HepG2 (cell line): ENCODE measurements around the gene PSD4. TPM values are rescaled to one million over a fixed set of nuclear protein-coding genes. Genes with fewer than 3 reads are reported as not detected.

Experiments
- ARNTL ChIP-seq: sonication (generic); formaldehyde crosslinking; IDR thresholded peaks from 2 replicates; pipeline ENCODE4 v1.4.0; 2020; ENCODE audit warnings: mild to moderate bottlenecking, missing genetic modification reagents
- EP300 ChIP-seq, 3 experiments: sonication (generic) in 1 of 3; formaldehyde crosslinking in 1 of 3; IDR thresholded peaks; 2 replicates each; pipeline versions ENCODE4 v1.5.1 to v1.6.1; 2011 to 2020; ENCODE audit warnings: low read depth in 2 of 3, low read length in 2 of 3, borderline replicate concordance in 1 of 3, improper control_type of control experiment in 1 of 3, mild to moderate bottlenecking in 1 of 3, missing genetic modification reagents in 1 of 3, moderate library complexity in 1 of 3
- JUNB ChIP-seq: sonication (generic); formaldehyde crosslinking; IDR thresholded peaks from 2 replicates; pipeline ENCODE4 v1.8.0; 2022; ENCODE audit warnings: missing genetic modification reagents, mild to moderate bottlenecking, borderline replicate concordance
- MAZ ChIP-seq, 2 experiments: sonication (generic) in 1 of 2; formaldehyde crosslinking in 1 of 2; IDR thresholded peaks; 2 replicates each; pipeline versions ENCODE4 v1.5.0 to v1.6.1; 2012 to 2020; ENCODE audit warnings: low read depth in 2 of 2, mild to moderate bottlenecking in 2 of 2, borderline replicate concordance in 1 of 2, improper control_type of control experiment in 1 of 2, low read length in 1 of 2, missing genetic modification reagents in 1 of 2, moderate library complexity in 1 of 2
- MED1 ChIP-seq: sonication (generic); formaldehyde crosslinking; IDR thresholded peaks from 2 replicates; pipeline ENCODE4 v1.4.0; 2020; ENCODE audit warnings: missing genetic modification reagents
- MEIS1 ChIP-seq: sonication (generic); formaldehyde crosslinking; IDR thresholded peaks from 2 replicates; pipeline ENCODE4 v1.9.0; 2021; ENCODE audit warnings: mild to moderate bottlenecking, missing genetic modification reagents, moderate library complexity, borderline replicate concordance
- MTA3 ChIP-seq: sonication (generic); formaldehyde crosslinking; IDR thresholded peaks from 2 replicates; pipeline ENCODE4 v1.4.0; 2020; ENCODE audit warnings: missing genetic modification reagents
- MXI1 ChIP-seq: IDR thresholded peaks from 3 replicates; pipeline ENCODE4 v1.6.1; 2012; ENCODE audit warnings: low read depth, low read length, inconsistent platforms, borderline replicate concordance
- NCOA5 ChIP-seq: sonication (generic); formaldehyde crosslinking; IDR thresholded peaks from 2 replicates; pipeline ENCODE4 v1.4.0; 2020; ENCODE audit warnings: missing genetic modification reagents
- PAF1 ChIP-seq: IDR thresholded peaks from 2 replicates; pipeline ENCODE4 v1.6.1; 2016; ENCODE audit warnings: missing genetic modification reagents, missing compliant biosample characterization
- PHF21A ChIP-seq: sonication (generic); formaldehyde crosslinking; IDR thresholded peaks from 2 replicates; pipeline ENCODE4 v1.5.0; 2020; ENCODE audit warnings: mild to moderate bottlenecking, missing genetic modification reagents
- PRPF4 ChIP-seq: fragments of 200-400 bp; formaldehyde crosslinking; IDR thresholded peaks from 2 replicates; pipeline ENCODE4 v1.6.1; 2016; ENCODE audit warnings: low read length, low read depth; ENCODE audit not compliant: poor library complexity, severe bottlenecking
- RELA ChIP-seq: sonication (generic); formaldehyde crosslinking; IDR thresholded peaks from 2 replicates; pipeline ENCODE4 v1.4.0; 2020; ENCODE audit warnings: missing genetic modification reagents
- SCMH1 ChIP-seq: sonication (generic); formaldehyde crosslinking; IDR thresholded peaks from 2 replicates; pipeline ENCODE4 v1.9.0; 2021; ENCODE audit warnings: missing genetic modification reagents, mild to moderate bottlenecking, borderline replicate concordance
- XRCC5 ChIP-seq: fragments of 200-400 bp; formaldehyde crosslinking; optimal IDR thresholded peaks from 2 replicates; pipeline ENCODE3; 2017; ENCODE audit warnings: mild to moderate bottlenecking, low read length
- ZNF136 ChIP-seq: sonication (generic); formaldehyde crosslinking; IDR thresholded peaks from 2 replicates; pipeline ENCODE4 v1.8.1; 2022; ENCODE audit warnings: low read depth, mild to moderate bottlenecking, moderate library complexity, missing genetic modification reagents
- ZNF335 ChIP-seq: sonication (generic); formaldehyde crosslinking; IDR thresholded peaks from 2 replicates; pipeline ENCODE4 v1.4.0; 2020; ENCODE audit warnings: missing genetic modification reagents
- ZNF33B ChIP-seq: sonication (generic); formaldehyde crosslinking; IDR thresholded peaks from 2 replicates; pipeline ENCODE4 v1.5.1; 2020; ENCODE audit warnings: mild to moderate bottlenecking, missing genetic modification reagents
- ZNF547 ChIP-seq: sonication (generic); formaldehyde crosslinking; IDR thresholded peaks from 2 replicates; pipeline ENCODE4 v1.5.1; 2020; ENCODE audit warnings: mild to moderate bottlenecking, missing genetic modification reagents
- ZNF781 ChIP-seq: sonication (generic); formaldehyde crosslinking; IDR thresholded peaks from 2 replicates; pipeline ENCODE4 v1.5.1; 2020; ENCODE audit warnings: borderline replicate concordance, mild to moderate bottlenecking, missing genetic modification reagents; ENCODE audit errors: not compliant biosample characterization
- ZNF839 ChIP-seq: sonication (generic); formaldehyde crosslinking; IDR thresholded peaks from 2 replicates; pipeline ENCODE4 v1.4.0; 2020; ENCODE audit warnings: missing genetic modification reagents, mild to moderate bottlenecking, borderline replicate concordance
- polyA plus RNA-seq, 8 experiments: library from polyadenylated mRNA; depleted of rRNA in 3 of 8; stranded (reverse) in 7 of 8; unstranded in 1 of 8; fragments of >200 nt; fragmentation: Illumina TruSeq in 4 of 8; extraction: Trizol in 4 of 8; gene quantifications; 2 replicates each; pipeline versions ENCODE4 v1.2.1 to v1.2.3, GENCODE V29; 2011 to 2016; ENCODE audit warnings: low read depth in 4 of 8, missing spikeins in 1 of 8, mixed read lengths in 1 of 8; ENCODE audit not compliant: insufficient read depth in 1 of 8
- total RNA-seq, 5 experiments: library from RNA; depleted of rRNA; stranded (reverse); fragments of >200 nt; fragmentation: Illumina TruSeq; extraction: Trizol; gene quantifications; 2 replicates each; pipeline ENCODE4 v1.2.3, GENCODE V29; 2016; ENCODE audit warnings: low read depth in 1 of 5
- TF ChIP-seq, protein P1 (sequence below): sonication (generic); formaldehyde crosslinking; IDR thresholded peaks from 2 replicates; pipeline ENCODE4 v1.4.0; 2020; ENCODE audit warnings: missing genetic modification reagents
- TF ChIP-seq, protein P2 (sequence below): sonication (generic); formaldehyde crosslinking; IDR thresholded peaks from 2 replicates; pipeline ENCODE4 v1.5.0; 2020; ENCODE audit warnings: missing genetic modification reagents
- TF ChIP-seq, protein P3 (sequence below): sonication (generic); formaldehyde crosslinking; IDR thresholded peaks from 2 replicates; pipeline ENCODE4 v1.5.1; 2020; ENCODE audit warnings: mild to moderate bottlenecking, missing genetic modification reagents, moderate library complexity
- TF ChIP-seq, protein P4 (sequence below): sonication (generic); formaldehyde crosslinking; IDR thresholded peaks from 2 replicates; pipeline ENCODE4 v1.4.0; 2020; ENCODE audit warnings: missing genetic modification reagents, low read depth, mild to moderate bottlenecking, borderline replicate concordance

The PSD4 gene
- total and polyA plus RNA-seq, 2 of the 13 experiments (the other 11 are each of a cell fraction or from before 2014, with no cell fraction given) = 5.8 to 9.4 TPM

DNA sequence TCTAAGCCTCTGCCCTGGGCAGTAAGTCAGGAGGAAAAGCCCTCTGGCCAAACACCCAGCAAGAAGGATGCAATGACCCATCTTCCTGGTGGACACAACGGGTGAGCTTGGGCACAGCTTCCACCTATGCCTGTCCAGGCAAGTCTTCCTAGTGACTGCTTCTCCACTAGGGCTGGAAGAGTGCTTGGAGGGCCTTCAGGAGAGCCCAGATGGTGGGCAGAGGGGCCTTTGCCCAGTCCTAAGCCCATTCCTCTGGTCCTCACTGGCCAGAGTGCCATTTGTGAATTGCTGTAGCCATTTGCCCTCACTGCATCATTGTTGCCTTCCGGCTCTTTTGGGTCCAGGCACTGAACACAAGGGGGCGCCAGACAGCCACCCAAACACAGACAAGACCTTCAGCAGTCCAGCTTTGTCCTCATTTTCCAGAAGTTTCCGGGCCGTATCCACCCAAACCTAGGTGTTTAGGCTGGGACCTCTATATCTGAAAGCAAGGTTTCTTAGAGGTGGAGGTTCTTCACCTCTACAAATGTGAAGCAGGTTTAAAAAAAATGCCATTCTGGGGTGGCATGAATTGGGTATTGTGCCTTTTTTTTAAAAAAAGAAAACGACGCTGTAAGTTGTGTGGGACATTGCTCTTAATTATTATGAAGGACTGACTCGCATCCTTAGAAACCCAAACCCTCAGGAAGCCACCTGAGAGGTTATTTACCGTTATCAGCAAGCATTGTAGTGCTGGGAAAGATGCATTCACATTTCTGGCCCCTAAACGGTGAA is 75.4 kb downstream of the PSD4 start (continued):
- TF ChIP-seq MEIS1 (CRISPR knock-in tag) = no peak
- no peak for TF ChIP-seq ZNF781 (CRISPR knock-in tag)
- no peak for TF ChIP-seq ZNF136
- no peak for TF ChIP-seq NCOA5 (CRISPR knock-in tag)
- no peak for TF ChIP-seq ZNF839
- TF ChIP-seq, protein P1, sequence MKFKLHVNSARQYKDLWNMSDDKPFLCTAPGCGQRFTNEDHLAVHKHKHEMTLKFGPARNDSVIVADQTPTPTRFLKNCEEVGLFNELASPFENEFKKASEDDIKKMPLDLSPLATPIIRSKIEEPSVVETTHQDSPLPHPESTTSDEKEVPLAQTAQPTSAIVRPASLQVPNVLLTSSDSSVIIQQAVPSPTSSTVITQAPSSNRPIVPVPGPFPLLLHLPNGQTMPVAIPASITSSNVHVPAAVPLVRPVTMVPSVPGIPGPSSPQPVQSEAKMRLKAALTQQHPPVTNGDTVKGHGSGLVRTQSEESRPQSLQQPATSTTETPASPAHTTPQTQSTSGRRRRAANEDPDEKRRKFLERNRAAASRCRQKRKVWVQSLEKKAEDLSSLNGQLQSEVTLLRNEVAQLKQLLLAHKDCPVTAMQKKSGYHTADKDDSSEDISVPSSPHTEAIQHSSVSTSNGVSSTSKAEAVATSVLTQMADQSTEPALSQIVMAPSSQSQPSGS = 0 out of 2 replicates have a peak, but pooled peaks have one; percentile 19
- TF ChIP-seq, protein P2, sequence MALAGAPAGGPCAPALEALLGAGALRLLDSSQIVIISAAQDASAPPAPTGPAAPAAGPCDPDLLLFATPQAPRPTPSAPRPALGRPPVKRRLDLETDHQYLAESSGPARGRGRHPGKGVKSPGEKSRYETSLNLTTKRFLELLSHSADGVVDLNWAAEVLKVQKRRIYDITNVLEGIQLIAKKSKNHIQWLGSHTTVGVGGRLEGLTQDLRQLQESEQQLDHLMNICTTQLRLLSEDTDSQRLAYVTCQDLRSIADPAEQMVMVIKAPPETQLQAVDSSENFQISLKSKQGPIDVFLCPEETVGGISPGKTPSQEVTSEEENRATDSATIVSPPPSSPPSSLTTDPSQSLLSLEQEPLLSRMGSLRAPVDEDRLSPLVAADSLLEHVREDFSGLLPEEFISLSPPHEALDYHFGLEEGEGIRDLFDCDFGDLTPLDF (CRISPR knock-in tag) = no peak
- TF ChIP-seq SCMH1 (CRISPR knock-in tag) = no peak
- no peak for TF ChIP-seq PRPF4
- no peak for TF ChIP-seq JUNB
- TF ChIP-seq XRCC5 = peak; percentile 89
- TF ChIP-seq EP300 (IDR thresholded peaks at IDR 0.05; ENCODE audit: low read depth in 2 of 2, low read length in 2 of 2) = peak in 1 of 2 experiments; percentile 46; a peak in 1 of 4 replicates
- TF ChIP-seq EP300 (CRISPR knock-in tag; IDR thresholded peaks at IDR 0.05; ENCODE audit: borderline replicate concordance) = no peak
- no peak for TF ChIP-seq PHF21A
- no peak for TF ChIP-seq ZNF335 (CRISPR knock-in tag)
- no peak for TF ChIP-seq MTA3
- no peak for TF ChIP-seq ARNTL (CRISPR knock-in tag)
- TF ChIP-seq, protein P3, sequence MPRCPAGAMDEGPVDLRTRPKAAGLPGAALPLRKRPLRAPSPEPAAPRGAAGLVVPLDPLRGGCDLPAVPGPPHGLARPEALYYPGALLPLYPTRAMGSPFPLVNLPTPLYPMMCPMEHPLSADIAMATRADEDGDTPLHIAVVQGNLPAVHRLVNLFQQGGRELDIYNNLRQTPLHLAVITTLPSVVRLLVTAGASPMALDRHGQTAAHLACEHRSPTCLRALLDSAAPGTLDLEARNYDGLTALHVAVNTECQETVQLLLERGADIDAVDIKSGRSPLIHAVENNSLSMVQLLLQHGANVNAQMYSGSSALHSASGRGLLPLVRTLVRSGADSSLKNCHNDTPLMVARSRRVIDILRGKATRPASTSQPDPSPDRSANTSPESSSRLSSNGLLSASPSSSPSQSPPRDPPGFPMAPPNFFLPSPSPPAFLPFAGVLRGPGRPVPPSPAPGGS (CRISPR knock-in tag) = no peak
- TF ChIP-seq ZNF33B (CRISPR knock-in tag) = no peak
- no peak for TF ChIP-seq PAF1 (CRISPR knock-in tag)
- no peak for TF ChIP-seq RELA (CRISPR knock-in tag)
- TF ChIP-seq ZNF547 (CRISPR knock-in tag) = no peak
- no peak for TF ChIP-seq MAZ (IDR thresholded peaks at IDR 0.05; ENCODE audit: borderline replicate concordance, low read depth, low read length)
- TF ChIP-seq MAZ (CRISPR knock-in tag; IDR thresholded peaks at IDR 0.05; ENCODE audit: low read depth) = 0 out of 2 replicates have a peak, but pooled peaks have one; percentile 24
- TF ChIP-seq MED1 (CRISPR knock-in tag) = no peak
- TF ChIP-seq MXI1 = 0 out of 3 replicates have a peak, but pooled peaks have one; percentile 50
- TF ChIP-seq, protein P4, sequence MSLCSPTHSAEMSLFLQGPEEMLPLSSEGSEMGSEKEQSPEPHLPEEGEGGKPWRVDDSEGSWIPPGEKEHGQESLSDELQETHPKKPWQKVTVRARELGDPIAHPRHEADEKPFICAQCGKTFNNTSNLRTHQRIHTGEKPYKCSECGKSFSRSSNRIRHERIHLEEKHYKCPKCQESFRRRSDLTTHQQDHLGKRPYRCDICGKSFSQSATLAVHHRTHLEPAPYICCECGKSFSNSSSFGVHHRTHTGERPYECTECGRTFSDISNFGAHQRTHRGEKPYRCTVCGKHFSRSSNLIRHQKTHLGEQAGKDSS (CRISPR knock-in tag) = 0 out of 2 replicates have a peak, but pooled peaks have one; percentile 38
